Suprapubic skin (tissue), 4 donors: ENCODE data around the gene TPM4. TPM values are rescaled to one million over a fixed set of nuclear protein-coding genes. Genes with fewer than 3 reads are reported as not detected.

Source experiments
- DNase-seq, 2 donors: peaks; one replicate each; pipeline ENCODE4 v3.0.0-alpha.2; 2019; ENCODE audit warnings: low spot score in 2 of 2
- H3K27ac ChIP-seq: fragments of 200-600 bp; sonication (generic); one replicate; pipeline ENCODE4 v1.5.1; 2019
- H3K27me3 ChIP-seq: fragments of 200-600 bp; sonication (generic); one replicate; pipeline ENCODE4 v1.5.1; 2019
- H3K36me3 ChIP-seq: fragments of 200-600 bp; sonication (generic); one replicate; pipeline ENCODE4 v1.5.1; 2019
- H3K4me1 ChIP-seq: fragments of 200-600 bp; sonication (generic); one replicate; pipeline ENCODE4 v1.5.1; 2019
- H3K4me3 ChIP-seq: fragments of 200-600 bp; sonication (generic); one replicate; pipeline ENCODE4 v1.5.1; 2019; ENCODE audit warnings: mild to moderate bottlenecking
- H3K9me3 ChIP-seq: fragments of 200-600 bp; sonication (generic); one replicate; pipeline ENCODE4 v1.5.1; 2019
- EP300 ChIP-seq: sonication (generic); formaldehyde crosslinking; IDR thresholded peaks from one replicate; pipeline ENCODE4 v1.6.1; 2017; ENCODE audit warnings: antibody characterized with exemption
- POLR2A ChIP-seq, 2 donors: fragments of 450-650 bp; IDR thresholded peaks; one replicate each; pipeline ENCODE4 v1.6.1; 2017; ENCODE audit warnings: antibody characterized with exemption in 2 of 2, mild to moderate bottlenecking in 2 of 2, moderate library complexity in 2 of 2
- POLR2AphosphoS5 ChIP-seq, 3 donors: sonication (generic); formaldehyde crosslinking; IDR thresholded peaks; one replicate each; pipeline ENCODE4 v1.6.1; 2017; ENCODE audit warnings: antibody characterized with exemption in 3 of 3
- WGBS: methylation state at CpG from one replicate; pipeline ENCODE4 v1.1.5; 2018; 5-methylcytosine and 5-hydroxymethylcytosine counted together
- total RNA-seq, 4 donors: library from RNA; depleted of rRNA; stranded (reverse); fragments of >200 nt; gene quantifications; one replicate each; pipeline ENCODE4 v1.1.0, GENCODE V29; 2016
- TF ChIP-seq, protein P1 (sequence below), 2 donors: fragments of 200-600 bp in 1 of 2; fragments of 450-650 bp in 1 of 2; sonication (generic) in 1 of 2; IDR thresholded peaks; one replicate each; pipeline ENCODE4 v1.5.1; 2016 to 2019; ENCODE audit warnings: antibody characterized with exemption in 2 of 2, mild to moderate bottlenecking in 1 of 2, moderate library complexity in 1 of 2

The TPM4 gene
- total RNA-seq, 4 donors from 2014 or later: 195 to 224 (median 205) TPM

DNA sequence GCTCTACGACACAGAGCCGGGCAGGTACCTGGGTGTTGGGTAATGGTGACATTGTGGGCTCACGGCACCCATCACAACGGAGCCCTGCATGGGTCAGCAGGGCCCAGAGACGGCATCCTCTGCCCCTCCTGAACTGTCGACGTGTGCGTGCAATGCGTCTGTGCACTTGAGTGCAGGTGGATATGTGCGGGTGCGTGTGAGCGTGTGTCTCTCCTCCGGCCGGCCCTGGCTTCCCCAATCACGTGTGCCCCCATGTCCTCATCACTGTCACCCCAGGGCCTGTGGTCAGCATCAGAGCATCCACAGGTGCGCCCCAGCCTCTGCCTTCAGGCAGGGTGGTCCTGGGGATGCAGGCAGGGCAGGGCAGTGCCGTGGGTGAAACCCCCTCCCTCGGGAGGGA, 37.2 kb upstream of the TPM4 start:
- DNase-seq: no peak
- Histone ChIP-seq H3K9me3 (no peaks in the 10 kb centered on the region), H3K27ac (no peak overlapping the region), H3K36me3 (no peaks in the 10 kb centered on the region), H3K4me3 (no peak overlapping the region), H3K27me3 (no peaks in the 10 kb centered on the region), H3K4me1 (peaks cover 10% of the 10 kb centered on the region)
- WGBS: 88% methylated on average over 14 of the region's 18 CpGs
- TF ChIP-seq POLR2A (IDR thresholded peaks at IDR 0.05) (no peak), EP300 (no peak), POLR2AphosphoS5 (IDR thresholded peaks at IDR 0.05) (no peak)
- TF ChIP-seq, protein P1, sequence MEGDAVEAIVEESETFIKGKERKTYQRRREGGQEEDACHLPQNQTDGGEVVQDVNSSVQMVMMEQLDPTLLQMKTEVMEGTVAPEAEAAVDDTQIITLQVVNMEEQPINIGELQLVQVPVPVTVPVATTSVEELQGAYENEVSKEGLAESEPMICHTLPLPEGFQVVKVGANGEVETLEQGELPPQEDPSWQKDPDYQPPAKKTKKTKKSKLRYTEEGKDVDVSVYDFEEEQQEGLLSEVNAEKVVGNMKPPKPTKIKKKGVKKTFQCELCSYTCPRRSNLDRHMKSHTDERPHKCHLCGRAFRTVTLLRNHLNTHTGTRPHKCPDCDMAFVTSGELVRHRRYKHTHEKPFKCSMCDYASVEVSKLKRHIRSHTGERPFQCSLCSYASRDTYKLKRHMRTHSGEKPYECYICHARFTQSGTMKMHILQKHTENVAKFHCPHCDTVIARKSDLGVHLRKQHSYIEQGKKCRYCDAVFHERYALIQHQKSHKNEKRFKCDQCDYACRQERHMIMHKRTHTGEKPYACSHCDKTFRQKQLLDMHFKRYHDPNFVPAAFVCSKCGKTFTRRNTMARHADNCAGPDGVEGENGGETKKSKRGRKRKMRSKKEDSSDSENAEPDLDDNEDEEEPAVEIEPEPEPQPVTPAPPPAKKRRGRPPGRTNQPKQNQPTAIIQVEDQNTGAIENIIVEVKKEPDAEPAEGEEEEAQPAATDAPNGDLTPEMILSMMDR (IDR thresholded peaks at IDR 0.05): no peak

DNA sequence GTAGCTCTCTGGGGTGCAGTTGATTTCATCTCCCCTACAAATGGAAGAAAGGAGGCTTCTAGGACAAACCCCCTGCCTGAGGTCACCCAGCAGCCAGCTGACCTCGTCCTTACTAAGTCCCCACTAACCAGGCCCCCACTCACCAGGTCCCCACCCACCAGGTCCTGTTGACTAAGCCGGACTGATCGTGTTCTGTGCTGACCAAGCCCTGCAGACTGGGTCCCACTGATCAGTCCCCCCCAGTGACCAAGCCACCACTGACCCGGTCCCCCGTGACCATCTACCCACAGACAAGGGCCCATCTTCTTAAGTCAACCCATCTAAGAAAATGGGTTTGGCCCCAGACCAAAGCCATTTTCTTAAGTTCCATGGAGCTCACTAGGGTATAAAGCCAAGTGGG, 36.8 kb upstream of the TPM4 start:
- H3K36me3 ChIP-seq: no peaks in the 10 kb centered on the region
- no peak overlapping the region for H3K27ac ChIP-seq
- H3K4me3 ChIP-seq: no peak overlapping the region
- DNase-seq: peak in 1 of 2 donors; percentile 57
- no peaks in the 10 kb centered on the region for H3K27me3 ChIP-seq
- peaks cover 10% of the 10 kb centered on the region for H3K4me1 ChIP-seq
- WGBS: 89% methylated on average over 4 of the region's 5 CpGs
- no peak for TF ChIP-seq EP300
- TF ChIP-seq, protein P1 (IDR thresholded peaks at IDR 0.05): no peak
- no peak for TF ChIP-seq POLR2AphosphoS5 (IDR thresholded peaks at IDR 0.05)
- no peak for TF ChIP-seq POLR2A (IDR thresholded peaks at IDR 0.05)
- H3K9me3 ChIP-seq: no peaks in the 10 kb centered on the region

DNA sequence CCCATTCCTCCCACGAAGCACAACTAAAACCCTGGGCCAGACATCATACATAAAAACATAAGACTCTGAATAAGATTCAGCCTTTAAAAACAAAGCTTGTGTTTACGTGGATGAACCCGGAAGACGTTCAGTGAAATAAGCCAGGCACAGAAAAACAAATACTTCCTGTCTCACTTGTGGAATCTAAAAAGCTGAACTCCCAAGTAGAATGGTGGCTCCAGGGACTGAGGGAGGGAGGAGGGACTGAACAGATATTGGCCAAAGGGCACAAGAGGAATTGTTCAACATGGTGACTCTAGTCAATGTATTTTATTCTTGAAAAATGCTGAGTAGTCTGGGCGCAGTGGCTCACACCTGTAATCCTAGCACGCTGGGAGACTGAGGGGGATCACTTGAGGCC, 35.7 kb upstream of the TPM4 start:
- no peaks in the 10 kb centered on the region for H3K36me3 ChIP-seq
- H3K4me1 ChIP-seq: peaks cover 10% of the 10 kb centered on the region
- H3K27me3 ChIP-seq: no peaks in the 10 kb centered on the region
- H3K27ac ChIP-seq: no peak overlapping the region
- no peaks in the 10 kb centered on the region for H3K9me3 ChIP-seq
- no peak for TF ChIP-seq EP300
- TF ChIP-seq, protein P1 (IDR thresholded peaks at IDR 0.05): no peak
- no peak for TF ChIP-seq POLR2A (IDR thresholded peaks at IDR 0.05)
- no peak for TF ChIP-seq POLR2AphosphoS5 (IDR thresholded peaks at IDR 0.05)
- 65% methylated on average over 6 of the region's 6 CpGs for WGBS
- H3K4me3 ChIP-seq: no peak overlapping the region
- no peak for DNase-seq

DNA sequence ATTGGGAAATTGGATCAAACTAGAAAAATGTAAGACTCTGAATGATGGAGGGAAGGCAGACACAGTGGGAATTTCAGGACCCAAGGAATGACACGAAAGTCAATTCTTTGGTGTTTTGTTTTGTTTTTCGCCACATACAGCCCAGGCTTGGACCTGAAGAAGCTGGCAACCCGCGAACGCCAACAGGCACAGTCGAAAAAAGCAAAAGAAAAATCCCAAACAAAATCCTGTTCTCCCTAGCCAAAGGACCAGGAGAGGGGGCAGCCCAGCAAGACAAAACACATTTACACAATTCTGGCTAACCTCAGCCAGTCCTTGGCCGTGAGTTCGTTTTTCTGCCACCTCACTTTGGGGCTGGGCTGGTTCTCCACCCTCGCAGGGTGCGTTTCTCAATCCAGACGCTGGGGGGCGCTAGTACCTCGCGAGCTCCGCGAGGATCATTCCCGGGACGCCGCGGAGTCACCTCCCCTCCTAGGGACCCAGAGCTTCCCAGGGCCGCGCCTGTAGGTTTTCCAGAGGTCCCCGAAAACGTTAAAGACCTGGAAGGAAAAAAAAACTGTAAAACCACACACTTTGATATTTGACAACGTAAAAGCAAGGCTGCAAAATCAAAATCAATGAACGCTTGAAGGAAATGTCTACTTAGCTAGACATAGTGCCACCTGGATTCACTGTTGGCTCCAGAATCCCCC, 34.9 kb upstream of the TPM4 start:
- Histone ChIP-seq H3K9me3 (no peaks in the 10 kb centered on the region), H3K27me3 (no peaks in the 10 kb centered on the region), H3K36me3 (no peaks in the 10 kb centered on the region), H3K4me1 (peaks cover 10% of the 10 kb centered on the region), H3K27ac (no peak overlapping the region), H3K4me3 (peak overlapping the region; percentile 20)
- TF ChIP-seq, protein P1 (IDR thresholded peaks at IDR 0.05): peak; percentile 97 to 98
- TF ChIP-seq EP300: no peak
- peak; percentile 88 to 91 for DNase-seq
- WGBS: 7% methylated on average over 26 of the region's 26 CpGs

DNA sequence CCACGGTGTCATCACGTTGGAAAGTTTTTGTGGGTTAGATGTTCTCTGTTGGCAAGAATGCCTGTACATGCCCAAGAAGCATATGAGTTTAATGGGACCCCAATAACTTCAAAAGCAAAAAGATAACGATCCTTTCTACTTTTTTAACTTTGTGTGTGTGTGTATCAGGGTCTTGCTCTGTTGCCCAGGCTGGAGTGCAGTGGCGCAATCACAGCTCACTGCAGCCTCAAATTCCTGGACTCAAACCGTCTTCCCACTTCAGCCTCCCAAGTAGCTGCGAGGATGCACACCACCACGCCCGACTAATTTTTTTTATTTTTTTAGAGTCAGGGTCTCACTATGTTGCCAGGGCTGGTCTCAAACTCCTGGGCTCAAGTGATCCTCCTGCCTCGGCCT, 34.3 kb upstream of the TPM4 start:
- Histone ChIP-seq H3K27me3 (no peaks in the 10 kb centered on the region), H3K36me3 (no peaks in the 10 kb centered on the region), H3K4me3 (peak overlapping the region; percentile 20), H3K27ac (no peak overlapping the region), H3K4me1 (peaks cover 10% of the 10 kb centered on the region), H3K9me3 (no peaks in the 10 kb centered on the region)
- 62% methylated on average over 9 of the region's 9 CpGs for WGBS
- TF ChIP-seq EP300 (no peak), POLR2AphosphoS5 (IDR thresholded peaks at IDR 0.05) (no peak), POLR2A (IDR thresholded peaks at IDR 0.05) (no peak)
- TF ChIP-seq, protein P1 (IDR thresholded peaks at IDR 0.05): no peak
- peak in 1 of 2 donors; percentile 29 for DNase-seq
